ENCODE results near the gene PARD3. TPM values are rescaled to one million over a fixed set of nuclear protein-coding genes. Genes with fewer than 3 reads are reported as not detected.

The PARD3 gene
- polyA plus RNA-seq, 3 donors from 2014 or later: 0.72 TPM; not detected in 2

GRCh38 chr10:34698979-34699378 lies 116.1 kb downstream of the PARD3 start:
- DNase-seq: no peak
- no peaks in the 10 kb centered on the region for H3K9me3 Mint-ChIP-seq
- no peaks in the 10 kb centered on the region for H3K36me3 Mint-ChIP-seq
- no peaks in the 10 kb centered on the region for H3K4me1 Mint-ChIP-seq
- peaks cover 3 to 10% (median 6%) of the 10 kb centered on the region in 3 donors for H3K27me3 Mint-ChIP-seq (ENCODE audit: low read depth in 3 of 3)
- no peak overlapping the region for H3K27ac Mint-ChIP-seq
- H3K4me3 Mint-ChIP-seq: no peak overlapping the region

- no peak for DNase-seq
- Mint-ChIP-seq H3K27me3 (ENCODE audit: low read depth in 3 of 3) (peaks cover 3 to 8% (median 6%) of the 10 kb centered on the region in 3 donors), H3K9me3 (no peaks in the 10 kb centered on the region), H3K4me1 (no peaks in the 10 kb centered on the region), H3K4me3 (no peak overlapping the region), H3K27ac (no peak overlapping the region), H3K36me3 (no peaks in the 10 kb centered on the region)
These were observed 116.8 kb downstream of the PARD3 start for GRCh38 chr10:34698248-34698831.

- Mint-ChIP-seq H3K4me1 (no peaks in the 10 kb centered on the region), H3K27me3 (ENCODE audit: low read depth in 3 of 3) (peaks cover 3 to 8% (median 4%) of the 10 kb centered on the region in 3 donors), H3K36me3 (no peaks in the 10 kb centered on the region), H3K4me3 (no peak overlapping the region), H3K9me3 (no peaks in the 10 kb centered on the region), H3K27ac (no peak overlapping the region)
- DNase-seq: no peak
These were observed 117.5 kb downstream of the PARD3 start for GRCh38 chr10:34697351-34698247.

GRCh38 chr10:34696423-34696822 lies 118.7 kb downstream of the PARD3 start:
- peaks cover 3 to 8% (median 3%) of the 10 kb centered on the region in 3 donors for H3K27me3 Mint-ChIP-seq (ENCODE audit: low read depth in 3 of 3)
- H3K36me3 Mint-ChIP-seq: no peaks in the 10 kb centered on the region
- no peak for DNase-seq
- H3K9me3 Mint-ChIP-seq: peaks cover 0 to under 1% (median 0%) of the 10 kb centered on the region in 6 donors
- H3K27ac Mint-ChIP-seq: no peak overlapping the region
- no peaks in the 10 kb centered on the region for H3K4me1 Mint-ChIP-seq
- no peak overlapping the region for H3K4me3 Mint-ChIP-seq

GRCh38 chr10:34690383-34691049 lies 124.6 kb downstream of the PARD3 start:
- Mint-ChIP-seq H3K36me3 (no peaks in the 10 kb centered on the region), H3K4me3 (no peak overlapping the region), H3K9me3 (peaks cover 0 to 2% (median 0%) of the 10 kb centered on the region in 6 donors), H3K27me3 (ENCODE audit: low read depth in 3 of 3) (peaks cover 0 to 4% (median 2%) of the 10 kb centered on the region in 3 donors), H3K4me1 (no peaks in the 10 kb centered on the region), H3K27ac (no peak overlapping the region)
- no peak for DNase-seq

DNA sequence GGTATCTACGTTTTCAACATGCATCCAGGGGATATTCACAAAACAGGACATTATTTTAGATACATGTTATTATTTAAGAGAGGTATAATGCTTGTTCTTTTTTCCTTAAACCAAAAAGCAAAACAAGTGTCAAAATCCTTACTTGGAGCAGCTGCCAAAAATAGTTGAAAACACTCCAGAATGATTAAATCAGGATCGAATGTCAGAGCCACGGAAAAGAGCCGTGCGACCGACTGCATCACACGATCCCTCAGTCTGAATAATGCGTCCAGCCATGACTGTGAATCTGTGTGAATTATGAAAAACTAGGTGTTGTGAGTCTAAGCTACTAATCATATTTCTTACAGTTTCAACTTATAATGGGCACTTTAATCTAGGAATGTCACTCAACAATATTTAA lies 126.0 kb downstream of the PARD3 start:
- H3K9me3 Mint-ChIP-seq: peaks cover 0 to 4% (median 0%) of the 10 kb centered on the region in 6 donors
- H3K36me3 Mint-ChIP-seq: no peaks in the 10 kb centered on the region
- peaks cover 0 to 3% (median 2%) of the 10 kb centered on the region in 3 donors for H3K27me3 Mint-ChIP-seq (ENCODE audit: low read depth in 3 of 3)
- H3K4me3 Mint-ChIP-seq: no peak overlapping the region
- no peak for DNase-seq
- H3K27ac Mint-ChIP-seq: no peak overlapping the region
- H3K4me1 Mint-ChIP-seq: no peaks in the 10 kb centered on the region

GRCh38 chr10:34687434-34688210 lies 127.5 kb downstream of the PARD3 start:
- H3K4me3 Mint-ChIP-seq: no peak overlapping the region
- H3K27me3 Mint-ChIP-seq (ENCODE audit: low read depth in 3 of 3): peaks cover 2 to 3% (median 3%) of the 10 kb centered on the region in 3 donors
- H3K27ac Mint-ChIP-seq: no peak overlapping the region
- no peaks in the 10 kb centered on the region for H3K36me3 Mint-ChIP-seq
- peaks cover 0 to 4% (median 0%) of the 10 kb centered on the region in 6 donors for H3K9me3 Mint-ChIP-seq
- no peaks in the 10 kb centered on the region for H3K4me1 Mint-ChIP-seq
- no peak for DNase-seq

DNA sequence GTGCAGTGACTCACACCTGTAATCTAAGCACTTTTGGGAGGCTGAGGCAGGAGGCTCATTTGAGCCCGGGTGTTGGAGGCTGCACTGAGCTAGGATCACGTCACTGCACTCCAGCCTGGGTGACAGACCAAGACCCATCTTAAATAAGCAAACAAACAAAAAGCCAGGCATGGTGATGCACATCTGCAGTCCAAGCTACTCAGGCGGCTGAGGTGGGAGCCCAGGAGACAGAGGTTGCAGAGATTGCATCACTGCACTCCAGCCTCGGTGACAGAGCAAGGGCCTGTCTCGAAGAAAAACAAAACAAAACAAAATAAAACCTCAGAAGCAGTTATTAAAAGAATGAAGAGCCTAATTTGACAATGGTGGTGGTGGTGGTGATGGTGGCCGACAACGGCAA lies 132.5 kb downstream of the PARD3 start:
- Mint-ChIP-seq H3K9me3 (peaks cover 0 to 2% (median 0%) of the 10 kb centered on the region in 6 donors), H3K36me3 (no peaks in the 10 kb centered on the region), H3K27ac (no peak overlapping the region), H3K27me3 (ENCODE audit: low read depth in 3 of 3) (peaks cover 5 to 6% (median 5%) of the 10 kb centered on the region in 3 donors), H3K4me3 (no peak overlapping the region), H3K4me1 (no peaks in the 10 kb centered on the region)
- no peak for DNase-seq

GRCh38 chr10:34681933-34682332 lies 133.2 kb downstream of the PARD3 start:
- H3K36me3 Mint-ChIP-seq: no peaks in the 10 kb centered on the region
- no peak for DNase-seq
- peaks cover 0 to 2% (median 0%) of the 10 kb centered on the region in 6 donors for H3K9me3 Mint-ChIP-seq
- H3K4me3 Mint-ChIP-seq: no peak overlapping the region
- no peak overlapping the region for H3K27ac Mint-ChIP-seq
- H3K27me3 Mint-ChIP-seq (ENCODE audit: low read depth in 3 of 3): peaks cover 3 to 6% (median 5%) of the 10 kb centered on the region in 3 donors
- H3K4me1 Mint-ChIP-seq: no peaks in the 10 kb centered on the region

GRCh38 chr10:34679177-34679576 lies 135.9 kb downstream of the PARD3 start:
- no peaks in the 10 kb centered on the region for H3K4me1 Mint-ChIP-seq
- H3K9me3 Mint-ChIP-seq: no peaks in the 10 kb centered on the region
- no peak overlapping the region for H3K27ac Mint-ChIP-seq
- no peaks in the 10 kb centered on the region for H3K36me3 Mint-ChIP-seq
- DNase-seq: no peak
- H3K27me3 Mint-ChIP-seq (ENCODE audit: low read depth in 3 of 3): peaks cover 5 to 10% (median 5%) of the 10 kb centered on the region in 3 donors
- H3K4me3 Mint-ChIP-seq: no peak overlapping the region

DNA sequence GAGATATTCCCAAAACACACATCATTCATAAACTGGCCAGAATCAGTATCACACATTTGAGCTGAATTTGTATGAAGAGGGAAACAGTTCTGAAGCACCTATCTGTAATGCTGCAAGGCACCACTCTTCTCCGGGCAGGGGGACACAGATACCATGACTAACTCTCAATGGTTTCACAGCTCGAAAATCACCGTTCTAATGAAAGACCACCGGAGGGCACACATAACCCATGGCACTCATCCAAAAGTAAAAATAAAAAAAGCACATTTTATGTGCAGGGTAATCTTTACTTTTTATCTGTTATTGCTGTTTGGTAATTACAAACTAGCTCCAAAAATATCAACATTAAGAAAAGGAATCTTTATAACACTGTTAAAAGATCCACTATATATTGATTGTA lies 137.5 kb downstream of the PARD3 start:
- no peak for DNase-seq
- no peak overlapping the region for H3K4me3 Mint-ChIP-seq
- H3K4me1 Mint-ChIP-seq: no peaks in the 10 kb centered on the region
- H3K27ac Mint-ChIP-seq: no peak overlapping the region
- peaks cover 2 to 6% (median 5%) of the 10 kb centered on the region in 3 donors for H3K27me3 Mint-ChIP-seq (ENCODE audit: low read depth in 3 of 3)
- H3K9me3 Mint-ChIP-seq: no peaks in the 10 kb centered on the region
- H3K36me3 Mint-ChIP-seq: no peaks in the 10 kb centered on the region

DNA sequence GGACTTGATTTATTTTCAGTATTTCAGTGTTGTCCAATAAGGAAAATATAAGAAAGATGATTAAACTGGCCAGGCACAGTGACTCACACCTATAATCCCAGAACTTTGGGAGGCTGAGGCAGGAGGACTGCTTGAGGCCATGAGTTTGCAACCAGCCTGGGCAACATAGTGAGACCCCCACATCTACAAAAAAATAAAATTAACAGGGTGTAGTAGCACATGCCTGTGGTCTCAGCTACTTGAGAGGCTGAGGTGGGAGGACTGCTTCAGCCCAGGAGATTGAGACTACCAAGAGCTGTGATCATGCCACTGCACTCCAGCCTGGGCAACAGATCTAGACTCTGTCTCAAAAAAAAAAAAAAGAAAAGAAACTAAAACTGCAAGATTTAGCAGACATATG lies 138.0 kb downstream of the PARD3 start:
- no peaks in the 10 kb centered on the region for H3K36me3 Mint-ChIP-seq
- no peak overlapping the region for H3K27ac Mint-ChIP-seq
- DNase-seq: no peak
- H3K27me3 Mint-ChIP-seq (ENCODE audit: low read depth in 3 of 3): peaks cover 2 to 8% (median 5%) of the 10 kb centered on the region in 3 donors
- no peaks in the 10 kb centered on the region for H3K4me1 Mint-ChIP-seq
- H3K4me3 Mint-ChIP-seq: no peak overlapping the region
- H3K9me3 Mint-ChIP-seq: no peaks in the 10 kb centered on the region

- Mint-ChIP-seq H3K9me3 (no peaks in the 10 kb centered on the region), H3K4me1 (no peaks in the 10 kb centered on the region), H3K36me3 (no peaks in the 10 kb centered on the region), H3K4me3 (no peak overlapping the region), H3K27ac (no peak overlapping the region), H3K27me3 (ENCODE audit: low read depth in 3 of 3) (peaks cover 0 to 7% (median 5%) of the 10 kb centered on the region in 3 donors)
- no peak for DNase-seq
These were observed 140.9 kb downstream of the PARD3 start for GRCh38 chr10:34674176-34674575.
